Keratinocyte (primary cell): ENCODE data around the gene HOXB4. TPM values are rescaled to one million over a fixed set of nuclear protein-coding genes. Genes with fewer than 3 reads are reported as not detected.
A peak's percentile ranks its signal among the peaks of the same experiment; 100 is the strongest.

Source experiments
- DNase-seq: peaks from one replicate; pipeline ENCODE4 v3.0.0-alpha.2; 2011; ENCODE audit warnings: low read depth, missing footprints, low spot score
- FAIRE-seq: peaks from 2 replicates; lab custom pipeline; 2011; peaks lifted over from hg19 to GRCh38; lab: Jason Lieb, UNC
- H2AFZ ChIP-seq: 2 replicates; pipeline ENCODE4 v1.6.0; 2012; ENCODE audit warnings: low read length, control low read depth, inconsistent platforms; ENCODE audit not compliant: control insufficient read depth
- H3K27ac ChIP-seq: 2 replicates; pipeline ENCODE4 v1.5.1; 2011; ENCODE audit warnings: low read length; ENCODE audit not compliant: control insufficient read depth, insufficient read depth
- H3K27me3 ChIP-seq: 3 replicates; pipeline ENCODE4 v1.6.0; 2011; ENCODE audit warnings: low read length; ENCODE audit not compliant: control insufficient read depth, insufficient read depth; ENCODE audit errors: extremely low read depth
- H3K36me3 ChIP-seq, 2 experiments: 2 replicates in 1 of 2; 3 replicates in 1 of 2; pipeline ENCODE4 v1.5.1; 2011; ENCODE audit warnings: low read length in 2 of 2, mild to moderate bottlenecking in 1 of 2; ENCODE audit not compliant: control insufficient read depth in 2 of 2, insufficient read depth in 2 of 2; ENCODE audit errors: extremely low read depth in 1 of 2
- H3K4me1 ChIP-seq: 3 replicates; pipeline ENCODE4 v1.5.1; 2011; ENCODE audit warnings: low read length; ENCODE audit not compliant: control insufficient read depth, insufficient read depth; ENCODE audit errors: extremely low read depth
- H3K4me2 ChIP-seq: 3 replicates; pipeline ENCODE4 v1.6.0; 2011; ENCODE audit warnings: low read depth, low read length; ENCODE audit not compliant: control insufficient read depth, insufficient read depth; ENCODE audit errors: extremely low read depth
- H3K4me3 ChIP-seq, 3 experiments: fragments of 200-600 bp in 1 of 3; sonication (generic) in 1 of 3; 2 replicates in 2 of 3; 3 replicates in 1 of 3; pipeline ENCODE4 v1.5.1; 2011 to 2016; ENCODE audit warnings: low read length in 3 of 3, mild to moderate bottlenecking in 3 of 3, control low read depth in 2 of 3, inconsistent platforms in 1 of 3, low read depth in 1 of 3, mixed read lengths in 1 of 3, mixed run types in 1 of 3, moderate library complexity in 1 of 3; ENCODE audit not compliant: control insufficient read depth in 2 of 3, insufficient read depth in 2 of 3; ENCODE audit errors: extremely low read depth in 1 of 3
- H3K79me2 ChIP-seq: 2 replicates; pipeline ENCODE4 v1.6.0; 2012; ENCODE audit warnings: low read length; ENCODE audit not compliant: control insufficient read depth, insufficient read depth
- H3K9ac ChIP-seq: 3 replicates; pipeline ENCODE4 v1.6.0; 2011; ENCODE audit warnings: low read length; ENCODE audit not compliant: control insufficient read depth, insufficient read depth; ENCODE audit errors: extremely low read depth
- H3K9me1 ChIP-seq: 3 replicates; pipeline ENCODE4 v1.6.0; 2011; ENCODE audit warnings: low read length; ENCODE audit not compliant: control insufficient read depth, insufficient read depth; ENCODE audit errors: extremely low read depth
- H3K9me3 ChIP-seq: 2 replicates; pipeline ENCODE4 v1.5.1; 2012; ENCODE audit warnings: low read depth, low read length; ENCODE audit not compliant: control insufficient read depth
- H4K20me1 ChIP-seq: 3 replicates; pipeline ENCODE4 v1.6.0; 2011; ENCODE audit warnings: low read length; ENCODE audit not compliant: control insufficient read depth, insufficient read depth; ENCODE audit errors: extremely low read depth
- CTCF ChIP-seq, 3 experiments: IDR thresholded peaks in 1 of 3; conservative IDR thresholded peaks in 1 of 3; optimal IDR thresholded peaks in 1 of 3; 2 replicates in 2 of 3; 3 replicates in 1 of 3; pipeline versions ENCODE3 to v1.5.1; 2011; ENCODE audit warnings: low read length in 3 of 3, mild to moderate bottlenecking in 3 of 3, moderate library complexity in 2 of 3, control low read depth in 1 of 3, inconsistent platforms in 1 of 3; ENCODE audit not compliant: insufficient read depth in 2 of 3; ENCODE audit errors: extremely low read depth in 1 of 3
- EZH2 ChIP-seq: IDR thresholded peaks from one replicate; pipeline ENCODE4 v1.6.1; 2012; ENCODE audit warnings: inconsistent platforms, mild to moderate bottlenecking, low read length, moderate library complexity
- dilution Hi-C: fragments of 300-500 bp; cut with MboI; formaldehyde crosslinking; loops from one replicate; pipeline ENCODE4 v1.7.0; 2020; ENCODE audit warnings: low sequenced_read_pairs; ENCODE audit not compliant: extremely low pct_ligation_motif_present
- polyA plus RNA-seq, 5 experiments: library from polyadenylated mRNA; depleted of rRNA in 3 of 5; stranded (reverse) in 3 of 5; stranded (forward) in 1 of 5; unstranded in 1 of 5; fragments of >200 nt; gene quantifications; 1 replicate in 1 of 5; 2 replicates in 3 of 5; 3 replicates in 1 of 5; pipeline versions ENCODE4 v1.2.1 to v1.2.3, GENCODE V29; 2011 to 2012; ENCODE audit warnings: missing spikeins in 2 of 5, low read depth in 1 of 5, low replicate concordance in 1 of 5

The HOXB4 gene
- polyA plus RNA-seq, 1 donor (not counting 4 experiments of a cell fraction or from before 2014, with no cell fraction given): 0.59 TPM

GRCh38 chr17:48621410-48622392, 43.6 kb upstream of the HOXB4 start:
- no peak overlapping the region for H3K4me2 ChIP-seq
- H3K9me3 ChIP-seq: no peaks in the 10 kb centered on the region
- H4K20me1 ChIP-seq: no peaks in the 10 kb centered on the region
- H3K27ac ChIP-seq: no peak overlapping the region
- TF ChIP-seq CTCF (optimal IDR thresholded peaks at IDR 0.05 in 1 of 3, IDR thresholded peaks at IDR 0.05 in 1 of 3, conservative IDR thresholded peaks at IDR 0.05 in 1 of 3; ENCODE audit: extremely low read depth in 1 of 3, insufficient read depth in 2 of 3, low read length in 3 of 3) (no peak), EZH2 (peak; percentile 81)
- H3K79me2 ChIP-seq: no peaks in the 10 kb centered on the region
- FAIRE-seq (no peak), DNase-seq (no peak)
- peaks cover 100% of the 10 kb centered on the region for H3K27me3 ChIP-seq
- dilution Hi-C loops: no loop called here
- no peak overlapping the region for H3K9ac ChIP-seq
- no peaks in the 10 kb centered on the region for H3K36me3 ChIP-seq
- H3K4me3 ChIP-seq: no peak overlapping the region
- no peaks in the 10 kb centered on the region for H3K9me1 ChIP-seq
- H3K4me1 ChIP-seq: peaks cover 3% of the 10 kb centered on the region
- H2AFZ ChIP-seq: no peak overlapping the region

- dilution Hi-C loops: no loop called here
- no peak for FAIRE-seq
These were observed 42.5 kb upstream of the HOXB4 start for GRCh38 chr17:48620461-48621139.

More at GRCh38 chr17:48620461-48621139, 42.5 kb upstream of the HOXB4 start:
- Histone ChIP-seq H2AFZ (no peak overlapping the region), H3K4me3 (no peak overlapping the region), H3K9me1 (peaks cover 2% of the 10 kb centered on the region), H3K27me3 (peaks cover 100% of the 10 kb centered on the region), H3K9me3 (no peaks in the 10 kb centered on the region), H3K79me2 (no peaks in the 10 kb centered on the region), H3K27ac (no peak overlapping the region), H3K9ac (no peak overlapping the region), H3K4me2 (no peak overlapping the region), H4K20me1 (no peaks in the 10 kb centered on the region), H3K36me3 (no peaks in the 10 kb centered on the region), H3K4me1 (peaks cover 2% of the 10 kb centered on the region)
- DNase-seq: no peak
- TF ChIP-seq EZH2 (no peak), CTCF (optimal IDR thresholded peaks at IDR 0.05 in 1 of 3, IDR thresholded peaks at IDR 0.05 in 1 of 3, conservative IDR thresholded peaks at IDR 0.05 in 1 of 3; ENCODE audit: extremely low read depth in 1 of 3, insufficient read depth in 2 of 3, low read length in 3 of 3) (no peak)
